K562 (cell line): Measurements from ENCODE around the gene KRTAP10-11. TPM values are rescaled to one million over a fixed set of nuclear protein-coding genes. Genes with fewer than 3 reads are reported as not detected.

Experiments used
- ATAC-seq: fragments of 200-7000 bp; cut with Tn5 transposase; 3 replicates; pipeline ENCODE4 v1.9.1; 2020; ENCODE audit warnings: moderate library complexity
- BruUV-seq: library from RNA; stranded (reverse); fragments of 400-500 nt; replicated peaks from 2 replicates; lab custom pipeline; 2021; lab: Mats Ljungman, UMichigan
- CTCF ChIA-PET: fragments of 300-600 bp; formaldehyde crosslinking; extraction: SDS; loops from one replicate; lab custom pipeline; 2021; ENCODE audit warnings: low intra/inter-chr PET ratio; lab: Yijun Ruan, JAX
- POLR2A ChIA-PET: fragments of 300-600, 350-650 bp; sonication (Branson Sonifier 250); formaldehyde crosslinking; extraction: SDS; loops from one replicate; lab custom pipeline; 2021; ENCODE audit warnings: antibody characterized with exemption, inconsistent platforms; lab: Yijun Ruan, JAX
- DNase-seq, 4 experiments: peaks; one replicate each; pipeline versions ENCODE4 v3.0.0 to v3.0.0-alpha.2; 2011 to 2018; ENCODE audit warnings: low spot score in 3 of 4, mixed read lengths in 3 of 4; ENCODE audit errors: extremely low read depth in 1 of 4
- FAIRE-seq: peaks from 2 replicates; lab custom pipeline; 2011; peaks lifted over from hg19 to GRCh38; lab: Jason Lieb, UNC
- H2AFZ ChIP-seq: 2 replicates; pipeline ENCODE4 v1.6.0; 2011; ENCODE audit warnings: low read depth, low read length, control low read depth, inconsistent platforms
- H3K27ac ChIP-seq: fragments of 200-600 bp; 3 replicates; pipeline ENCODE4 v1.8.0; 2011; ENCODE audit warnings: low read depth, mild to moderate bottlenecking, control low read depth, inconsistent platforms, low read length, moderate library complexity, mixed read lengths; ENCODE audit errors: extremely low read depth
- H3K27me3 ChIP-seq, 2 experiments: fragments of 300-600 bp in 1 of 2; 2 replicates in 1 of 2; 3 replicates in 1 of 2; pipeline versions ENCODE4 v1.6.0 to v1.8.0; 2011; ENCODE audit warnings: inconsistent platforms in 2 of 2, low read length in 2 of 2, mild to moderate bottlenecking in 1 of 2, mixed read lengths in 1 of 2, moderate library complexity in 1 of 2; ENCODE audit not compliant: control insufficient read depth in 2 of 2, insufficient read depth in 2 of 2
- H3K36me3 ChIP-seq: fragments of 300-600 bp; 3 replicates; pipeline ENCODE4 v1.8.0; 2011; ENCODE audit warnings: mild to moderate bottlenecking, low read length, inconsistent platforms; ENCODE audit not compliant: control insufficient read depth, insufficient read depth
- H3K4me1 ChIP-seq, 2 experiments: fragments of 200-600 bp in 1 of 2; replicated peaks in 1 of 2; 2 replicates in 1 of 2; 3 replicates in 1 of 2; pipeline versions ENCODE4 v1.5.1 to v1.8.0; 2011; ENCODE audit warnings: inconsistent platforms in 2 of 2, low read length in 2 of 2, mild to moderate bottlenecking in 1 of 2, mixed read lengths in 1 of 2, moderate library complexity in 1 of 2; ENCODE audit not compliant: control insufficient read depth in 2 of 2, insufficient read depth in 2 of 2
- H3K4me2 ChIP-seq: 2 replicates; pipeline ENCODE4 v1.6.1; 2011; ENCODE audit warnings: low read length, control low read depth, inconsistent platforms, mixed read lengths; ENCODE audit not compliant: insufficient read depth
- H3K4me3 ChIP-seq: fragments of 200-600 bp; sonication (generic), shearing (Covaris generic); 2 replicates; pipeline ENCODE4 v1.5.1; 2016; ENCODE audit warnings: control low read depth, inconsistent platforms
- H3K79me2 ChIP-seq: fragments of 200-600 bp; 3 replicates; pipeline ENCODE4 v1.8.0; 2011; ENCODE audit warnings: low read length, inconsistent platforms; ENCODE audit not compliant: control insufficient read depth, insufficient read depth
- H3K9ac ChIP-seq, 2 experiments: 2 replicates each; pipeline versions ENCODE4 v1.6.0 to v1.6.1; 2011; ENCODE audit warnings: low read depth in 2 of 2, low read length in 2 of 2, control low read depth in 1 of 2, inconsistent platforms in 1 of 2, mild to moderate bottlenecking in 1 of 2, mixed read lengths in 1 of 2; ENCODE audit not compliant: insufficient read depth in 1 of 2
- H3K9me1 ChIP-seq: one replicate; pipeline ENCODE4 v1.6.0; 2011; ENCODE audit warnings: inconsistent platforms, mild to moderate bottlenecking, low read length, moderate library complexity; ENCODE audit not compliant: control insufficient read depth, insufficient read depth
- H3K9me3 ChIP-seq: replicated peaks from 2 replicates; pipeline ENCODE4 v1.5.1; 2011; ENCODE audit warnings: low read depth, low read length, inconsistent platforms; ENCODE audit not compliant: control insufficient read depth, insufficient read depth
- H4K20me1 ChIP-seq: replicated peaks from 2 replicates; pipeline ENCODE4 v1.6.1; 2011; ENCODE audit warnings: low read length, inconsistent platforms, mixed read lengths; ENCODE audit not compliant: control insufficient read depth, insufficient read depth
- CHD2 ChIP-seq: IDR thresholded peaks from 2 replicates; pipeline ENCODE4 v1.6.1; 2011; ENCODE audit warnings: low read depth, low read length
- ELF1 ChIP-seq: fragments of 200-800 bp; sonication (Bioruptor generic); IDR thresholded peaks from 2 replicates; pipeline ENCODE4 v1.6.1; 2016; ENCODE audit warnings: missing genetic modification characterization, missing compliant biosample characterization
- ETV5 ChIP-seq: sonication (generic); formaldehyde crosslinking; IDR thresholded peaks from 2 replicates; pipeline ENCODE4 v1.4.0; 2020; ENCODE audit warnings: low read depth, mild to moderate bottlenecking, missing genetic modification reagents
- ILK ChIP-seq: fragments of 450-650 bp; IDR thresholded peaks from 2 replicates; pipeline ENCODE4 v1.6.1; 2016; ENCODE audit warnings: missing genetic modification characterization, low read depth, mild to moderate bottlenecking, missing compliant biosample characterization, moderate library complexity, borderline replicate concordance
- MCM5 ChIP-seq: fragments of 450-650 bp; IDR thresholded peaks from 2 replicates; pipeline ENCODE4 v1.6.1; 2016; ENCODE audit warnings: low read depth
- MLLT1 ChIP-seq, 2 experiments: fragments of 450-650 bp; IDR thresholded peaks; 2 replicates each; pipeline ENCODE4 v1.6.1; 2016
- NFE2L1 ChIP-seq: fragments of 450-650 bp; IDR thresholded peaks from 2 replicates; pipeline ENCODE4 v1.6.1; 2016; ENCODE audit warnings: missing genetic modification characterization, low read depth, mild to moderate bottlenecking, missing compliant biosample characterization, moderate library complexity, borderline replicate concordance
- NR2F6 ChIP-seq: fragments of 450-650 bp; formaldehyde crosslinking; IDR thresholded peaks from 2 replicates; pipeline ENCODE4 v1.4.0; 2020; ENCODE audit warnings: mild to moderate bottlenecking
- PHB ChIP-seq: fragments of 250-450 bp; sonication (Bioruptor Pico); IDR thresholded peaks from 2 replicates; pipeline ENCODE4 v1.5.0; 2021
- RBM15 ChIP-seq: fragments of 200-400 bp; formaldehyde crosslinking; IDR thresholded peaks from 2 replicates; pipeline ENCODE4 v1.6.1; 2018; ENCODE audit warnings: mild to moderate bottlenecking, low read length, moderate library complexity; ENCODE audit not compliant: insufficient read depth
- TCFL5 ChIP-seq: fragments of 250-450 bp; sonication (Bioruptor Pico); conservative IDR thresholded peaks from 2 replicates; pipeline ENCODE4 v1.6.1; 2021; ENCODE audit warnings: mild to moderate bottlenecking, moderate library complexity, matching md5 sums
- ZBTB5 ChIP-seq: fragments of 450-650 bp; IDR thresholded peaks from 2 replicates; pipeline ENCODE4 v1.6.1; 2017; ENCODE audit warnings: antibody characterized with exemption
- ZNF274 ChIP-seq: IDR thresholded peaks from 2 replicates; pipeline ENCODE4 v1.6.1; 2011; ENCODE audit warnings: low read depth, mild to moderate bottlenecking, low read length, moderate library complexity, borderline replicate concordance
- ZNF561 ChIP-seq: fragments of 450-650 bp; formaldehyde crosslinking; conservative IDR thresholded peaks from 2 replicates; pipeline ENCODE4 v1.4.0; 2020; ENCODE audit warnings: mild to moderate bottlenecking, moderate library complexity
- WGBS: fragments of 100-300 bp; shearing (Covaris generic); methylation state at CpG from one replicate; pipeline ENCODE4 v1.1.6; 2016; ENCODE audit warnings: low coverage, mixed read lengths; ENCODE audit not compliant: insufficient coverage; ENCODE audit errors: missing lambda C conversion rate; 5-methylcytosine and 5-hydroxymethylcytosine counted together
- in situ Hi-C: fragments of 300-500 bp; cut with MboI; formaldehyde crosslinking; loops from 4 replicates; pipeline ENCODE4 v1.15.0; 2018; ENCODE audit warnings: inconsistent platforms, mixed read lengths
- intact Hi-C: fragments of 100-400 bp; cut with micrococcal nuclease; formaldehyde crosslinking; loops from 2 replicates; pipeline ENCODE4 v1.14.2; 2022
- polyA plus RNA-seq, 8 experiments: library from polyadenylated mRNA; depleted of rRNA in 4 of 8; stranded (reverse) in 5 of 8; unstranded in 3 of 8; fragments of >200 nt; fragmentation: Nextera tagmentation in 2 of 8; fragmentation: Illumina TruSeq in 1 of 8; extraction: Ambion mirVana in 2 of 8; extraction: Trizol in 1 of 8; gene quantifications; 2 replicates each; pipeline versions ENCODE4 v1.2.1 to v1.2.3, GENCODE V29; 2011 to 2014; ENCODE audit warnings: inconsistent platforms in 1 of 8, missing spikeins in 1 of 8
- total RNA-seq, 7 experiments: library from RNA; depleted of rRNA in 6 of 7; stranded (reverse); fragments of >200 nt in 6 of 7; fragmentation: Illumina TruSeq in 2 of 7; extraction: Trizol in 2 of 7; gene quantifications; 2 replicates each; pipeline versions ENCODE4 v1.2.1 to v1.2.3, GENCODE V29; 2011 to 2021; ENCODE audit warnings: low replicate concordance in 1 of 7
- TF ChIP-seq, protein P1 (sequence below): fragments of 250-450 bp; sonication (Bioruptor Pico); IDR thresholded peaks from 2 replicates; pipeline ENCODE4 v1.8.0; 2022; ENCODE audit warnings: inconsistent platforms

The KRTAP10-11 gene
- total and polyA plus RNA-seq, 9 of the 15 experiments (the other 6 are each of a cell fraction or from before 2014, with no cell fraction given), result not detected

DNA sequence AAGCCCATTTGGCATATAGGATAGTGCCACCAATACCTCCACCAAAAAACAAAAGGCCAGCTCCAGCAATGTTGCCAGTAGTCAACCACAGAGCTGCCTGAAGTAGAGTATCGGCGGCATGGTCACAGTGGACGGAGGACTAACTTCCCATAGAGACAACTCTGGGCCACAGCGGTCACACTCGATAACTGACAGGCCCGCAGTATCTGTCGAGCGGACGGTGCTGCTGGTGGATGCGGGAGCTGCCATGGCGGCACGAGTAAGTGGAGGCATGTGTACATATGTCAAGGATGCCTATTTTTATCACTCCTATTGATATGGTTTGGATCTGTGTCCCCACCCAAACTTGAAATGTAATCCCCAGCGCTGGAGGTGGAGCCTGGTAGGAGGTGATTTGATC is 31.7 kb downstream of the KRTAP10-11 start:
- no peaks in the 10 kb centered on the region for H3K9me3 ChIP-seq
- in situ Hi-C loops (no loop called here), intact Hi-C loops (no loop called here)
- no peak overlapping the region for H3K4me3 ChIP-seq
- H3K4me2 ChIP-seq, result no peak overlapping the region
- CTCF ChIA-PET, result no interaction called here
- peaks cover 0 to 6% of the 10 kb centered on the region in 2 experiments; a peak in 2 of 5 replicates for H3K4me1 ChIP-seq
- H3K9me1 ChIP-seq, result no peaks in the 10 kb centered on the region
- FAIRE-seq (no peak), ATAC-seq (no peak)
- POLR2A ChIA-PET, result interaction anchor here (1.1 kb wide), 1 partner anchor 94 kb away, joined by 4 read pairs; no protein-coding TSS in a partner anchor
- no peak overlapping the region for H2AFZ ChIP-seq
- no TSS peak for BruUV-seq
- no peak for TF ChIP-seq ETV5 (CRISPR knock-in tag)
- no peak for TF ChIP-seq NR2F6 (CRISPR knock-in tag)
- no peak for TF ChIP-seq NFE2L1 (tag)
- no peak for TF ChIP-seq ELF1 (tag)
- no peak for TF ChIP-seq ZNF274
- TF ChIP-seq PHB (CRISPR knock-in tag), result no peak
- TF ChIP-seq RBM15, result no peak
- no peak for TF ChIP-seq MLLT1 (IDR thresholded peaks at IDR 0.05)
- no peak for TF ChIP-seq CHD2
- TF ChIP-seq, protein P1, sequence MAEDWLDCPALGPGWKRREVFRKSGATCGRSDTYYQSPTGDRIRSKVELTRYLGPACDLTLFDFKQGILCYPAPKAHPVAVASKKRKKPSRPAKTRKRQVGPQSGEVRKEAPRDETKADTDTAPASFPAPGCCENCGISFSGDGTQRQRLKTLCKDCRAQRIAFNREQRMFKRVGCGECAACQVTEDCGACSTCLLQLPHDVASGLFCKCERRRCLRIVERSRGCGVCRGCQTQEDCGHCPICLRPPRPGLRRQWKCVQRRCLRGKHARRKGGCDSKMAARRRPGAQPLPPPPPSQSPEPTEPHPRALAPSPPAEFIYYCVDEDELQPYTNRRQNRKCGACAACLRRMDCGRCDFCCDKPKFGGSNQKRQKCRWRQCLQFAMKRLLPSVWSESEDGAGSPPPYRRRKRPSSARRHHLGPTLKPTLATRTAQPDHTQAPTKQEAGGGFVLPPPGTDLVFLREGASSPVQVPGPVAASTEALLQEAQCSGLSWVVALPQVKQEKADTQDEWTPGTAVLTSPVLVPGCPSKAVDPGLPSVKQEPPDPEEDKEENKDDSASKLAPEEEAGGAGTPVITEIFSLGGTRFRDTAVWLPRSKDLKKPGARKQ (CRISPR knock-in tag), result no peak
- TF ChIP-seq ILK (tag), result no peak
- no peak for TF ChIP-seq TCFL5 (CRISPR knock-in tag)
- no peak for TF ChIP-seq ZNF561 (CRISPR knock-in tag)
- no peak for TF ChIP-seq ZBTB5
- no peak for TF ChIP-seq MCM5
- TF ChIP-seq, all 486 proteins: peak for 0
- H4K20me1 ChIP-seq, result 0 out of 2 replicates have a peak, but pooled peaks cover 2% of the 10 kb centered on the region
- no peaks in the 10 kb centered on the region for H3K36me3 ChIP-seq
- 0% methylated on average over 13 of the region's 13 CpGs for WGBS
- H3K9ac ChIP-seq, result no peak overlapping the region
- H3K27me3 ChIP-seq, result peaks cover 9 to 20% of the 10 kb centered on the region in 2 experiments
- no peak overlapping the region for H3K27ac ChIP-seq
- no peak for DNase-seq
- H3K79me2 ChIP-seq, result no peaks in the 10 kb centered on the region
